Kidney (tissue), 14 donors: ENCODE data around the gene TBC1D17. TPM values are rescaled to one million over a fixed set of nuclear protein-coding genes. Genes with fewer than 3 reads are reported as not detected.

ENCODE experiments used
- DNase-seq, 5 donors: peaks; one replicate each; pipeline ENCODE4 v3.0.0-alpha.2; 2013 to 2020
- FAIRE-seq: peaks from 2 replicates; lab custom pipeline; 2012; peaks lifted over from hg19 to GRCh38; lab: Jason Lieb, UNC
- H3K27ac ChIP-seq, 2 donors: one replicate each; pipeline ENCODE4 v1.7.0; 2013; ENCODE audit warnings: low read depth in 2 of 2, low read length in 2 of 2, inconsistent platforms in 1 of 2
- H3K27me3 ChIP-seq: one replicate; pipeline ENCODE4 v1.7.1; 2013; ENCODE audit warnings: low read length, inconsistent platforms; ENCODE audit not compliant: control insufficient read depth, insufficient read depth
- H3K36me3 ChIP-seq, 3 donors: one replicate each; pipeline versions ENCODE4 v1.7.0 to v1.7.1; 2013; ENCODE audit warnings: low read length in 3 of 3, control low read depth in 1 of 3, inconsistent platforms in 1 of 3; ENCODE audit not compliant: insufficient read depth in 3 of 3, control insufficient read depth in 2 of 3
- H3K4me1 ChIP-seq, 3 donors: one replicate each; pipeline versions ENCODE4 v1.7.0 to v1.7.1; 2013; ENCODE audit warnings: low read length in 3 of 3, inconsistent platforms in 1 of 3, low read depth in 1 of 3; ENCODE audit not compliant: control insufficient read depth in 2 of 3, insufficient read depth in 2 of 3
- H3K4me3 ChIP-seq, 3 donors: one replicate each; pipeline versions ENCODE4 v1.7.0 to v1.8.1; 2013; ENCODE audit warnings: low read length in 3 of 3, control low read depth in 1 of 3, inconsistent platforms in 1 of 3
- H3K9ac ChIP-seq, 3 donors: one replicate each; pipeline versions ENCODE4 v1.7.0 to v1.7.1; 2013; ENCODE audit warnings: low read length in 3 of 3, control low read depth in 1 of 3, inconsistent platforms in 1 of 3
- H3K9me3 ChIP-seq, 3 donors: one replicate each; pipeline versions ENCODE4 v1.7.0 to v1.7.1; 2013; ENCODE audit warnings: low read length in 3 of 3, control low read depth in 1 of 3, inconsistent platforms in 1 of 3; ENCODE audit not compliant: control insufficient read depth in 2 of 3, insufficient read depth in 1 of 3
- CTCF ChIP-seq: IDR thresholded peaks from 3 replicates; pipeline ENCODE4 v1.5.1; 2012; ENCODE audit warnings: mild to moderate bottlenecking, moderate library complexity, borderline replicate concordance; ENCODE audit not compliant: insufficient read depth; ENCODE audit errors: extremely low read depth
- intact Hi-C: fragments of 100-400 bp; cut with DNase I; formaldehyde crosslinking; loops from one replicate; pipeline ENCODE4 v1.11.1; 2022
- polyA plus RNA-seq: library from polyadenylated mRNA; stranded (reverse); fragments of 350-450 nt; fragmentation: Illumina TruSeq; extraction: RNeasy Lipid Tissue Mini Kit (QIAGEN cat#74804); gene quantifications from one replicate; pipeline ENCODE4 v1.2.3, GENCODE V29; 2014; ENCODE audit warnings: low read depth, low replicate concordance; ENCODE audit not compliant: insufficient read depth
- total RNA-seq: library from RNA; stranded (reverse); fragmentation: NEBNext Ultra II Directional; extraction: Animal tissue kit (Norgen Biotek cat#: 25700); gene quantifications from one replicate; pipeline ENCODE4 v1.2.1, GENCODE V29; 2021
- donor health status: control.
- donor health status: control.
- donor health status: control.
- donor health status: control.
- donor health status: control.
- donor health status: DM: yes; HTN: yes; CAD: no.
- donor health status: Normal renal cell carcinoma (clear cell type).

Gene TBC1D17
- total and polyA plus RNA-seq, 2 donors from 2014 or later = 34.8 to 43.6 TPM

- TF ChIP-seq CTCF = no peak
- Histone ChIP-seq H3K9ac (no peak overlapping the region), H3K27ac (no peak overlapping the region), H3K27me3 (no peaks in the 10 kb centered on the region), H3K9me3 (no peaks in the 10 kb centered on the region), H3K36me3 (peaks cover 2 to 9% (median 8%) of the 10 kb centered on the region in 3 donors), H3K4me1 (no peaks in the 10 kb centered on the region), H3K4me3 (no peak overlapping the region)
- DNase-seq = no peak
- FAIRE-seq = no peak
- intact Hi-C loops = no loop called here
Observed at GRCh38 chr19:49840321-49840720, 37.2 kb upstream of the TBC1D17 start.

DNA sequence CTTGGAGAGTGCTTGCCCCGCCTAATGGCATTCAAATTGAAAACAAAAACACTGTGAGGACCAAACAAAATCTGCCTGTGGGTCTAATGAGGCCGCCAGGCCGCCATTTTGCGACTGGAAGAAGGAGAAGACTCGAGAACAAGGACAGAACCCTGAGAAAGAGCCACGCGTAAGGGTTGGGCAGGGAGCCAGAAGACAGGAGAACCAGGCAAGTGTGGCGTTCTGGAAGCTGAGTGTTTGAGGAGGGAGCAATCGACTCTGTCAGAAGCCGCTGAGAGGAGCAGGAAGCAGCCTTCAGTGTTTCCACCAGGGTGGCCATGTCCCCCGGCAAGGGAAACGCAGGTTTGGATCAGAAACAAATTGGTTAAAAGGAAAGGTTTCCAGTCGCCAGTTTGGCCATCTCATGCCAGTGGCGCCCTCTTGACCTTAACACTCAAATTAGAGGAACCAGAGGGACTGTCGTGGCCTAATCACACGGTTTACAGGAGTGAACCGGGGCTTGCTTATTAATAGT, 36.7 kb upstream of the TBC1D17 start:
- FAIRE-seq (no peak), DNase-seq (no peak)
- Histone ChIP-seq H3K9ac (no peak overlapping the region), H3K36me3 (peaks cover 2 to 9% (median 7%) of the 10 kb centered on the region in 3 donors), H3K27ac (no peak overlapping the region), H3K4me1 (no peaks in the 10 kb centered on the region), H3K4me3 (no peak overlapping the region), H3K27me3 (no peaks in the 10 kb centered on the region), H3K9me3 (no peaks in the 10 kb centered on the region)
- no peak for TF ChIP-seq CTCF
- intact Hi-C loops = no loop called here

DNA sequence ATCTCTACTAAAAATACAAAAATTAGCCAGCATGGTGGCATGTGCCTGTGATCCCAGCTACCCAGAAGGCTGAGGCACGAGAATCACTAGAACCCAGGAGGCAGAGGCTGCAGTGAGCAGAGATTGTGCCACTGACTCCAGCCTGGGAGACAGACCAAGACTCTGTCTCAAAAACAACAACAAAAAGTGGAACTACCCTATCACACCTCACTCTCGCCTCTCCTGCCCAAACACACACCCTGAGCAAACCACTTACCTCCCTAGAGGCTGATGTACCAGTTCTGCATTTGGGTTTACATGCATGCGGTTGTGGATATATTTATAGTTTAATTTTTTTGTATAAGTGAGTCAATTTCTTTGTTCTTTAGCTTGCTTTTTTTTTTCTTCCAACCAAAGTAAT, 34.2 kb upstream of the TBC1D17 start:
- no peak for FAIRE-seq
- no peak for DNase-seq
- no peaks in the 10 kb centered on the region for H3K27me3 ChIP-seq
- no peak overlapping the region for H3K4me3 ChIP-seq
- no peaks in the 10 kb centered on the region for H3K9me3 ChIP-seq
- H3K27ac ChIP-seq = no peak overlapping the region
- no peaks in the 10 kb centered on the region for H3K4me1 ChIP-seq
- intact Hi-C loops = no loop called here
- H3K36me3 ChIP-seq = peaks cover 0 to 9% (median 2%) of the 10 kb centered on the region in 3 donors
- no peak for TF ChIP-seq CTCF
- no peak overlapping the region for H3K9ac ChIP-seq
